Memory B cell (primary cell): ENCODE data around the gene RERE.
A peak's percentile ranks its signal among the peaks of the same experiment; 100 is the strongest.
"Not testable (repeated sequence)": the region's sequence is repeated elsewhere in the genome, so short reads cannot be mapped to it uniquely, and the experiment has no call there.

Experiments
- ATAC-seq: fragments of 150-1000 bp; cut with Tn5 transposase; 2 replicates; pipeline ENCODE4 v1.10.0; 2021; ENCODE audit warnings: low read depth, mild to moderate bottlenecking, moderate library complexity
- DNase-seq, 2 donors: peaks; one replicate each; pipeline ENCODE4 v3.0.0; 2022; ENCODE audit warnings: low spot score in 2 of 2
- H3K27ac Mint-ChIP-seq: one replicate; pipeline ENCODE4 v1.8.0; 2022; ENCODE audit warnings: mild to moderate bottlenecking, moderate library complexity, mixed read lengths
- H3K27me3 Mint-ChIP-seq: one replicate; pipeline ENCODE4 v1.8.0; 2022; ENCODE audit warnings: mixed read lengths
- H3K36me3 Mint-ChIP-seq: one replicate; pipeline ENCODE4 v1.8.0; 2022; ENCODE audit warnings: mild to moderate bottlenecking, mixed read lengths
- H3K4me1 Mint-ChIP-seq: one replicate; pipeline ENCODE4 v1.8.0; 2022; ENCODE audit warnings: mixed read lengths
- H3K4me3 Mint-ChIP-seq: one replicate; pipeline ENCODE4 v1.8.0; 2022; ENCODE audit warnings: mild to moderate bottlenecking, moderate library complexity, mixed read lengths
- H3K9me3 Mint-ChIP-seq: one replicate; pipeline ENCODE4 v1.8.0; 2022; ENCODE audit warnings: mixed read lengths

Gene RERE

DNA sequence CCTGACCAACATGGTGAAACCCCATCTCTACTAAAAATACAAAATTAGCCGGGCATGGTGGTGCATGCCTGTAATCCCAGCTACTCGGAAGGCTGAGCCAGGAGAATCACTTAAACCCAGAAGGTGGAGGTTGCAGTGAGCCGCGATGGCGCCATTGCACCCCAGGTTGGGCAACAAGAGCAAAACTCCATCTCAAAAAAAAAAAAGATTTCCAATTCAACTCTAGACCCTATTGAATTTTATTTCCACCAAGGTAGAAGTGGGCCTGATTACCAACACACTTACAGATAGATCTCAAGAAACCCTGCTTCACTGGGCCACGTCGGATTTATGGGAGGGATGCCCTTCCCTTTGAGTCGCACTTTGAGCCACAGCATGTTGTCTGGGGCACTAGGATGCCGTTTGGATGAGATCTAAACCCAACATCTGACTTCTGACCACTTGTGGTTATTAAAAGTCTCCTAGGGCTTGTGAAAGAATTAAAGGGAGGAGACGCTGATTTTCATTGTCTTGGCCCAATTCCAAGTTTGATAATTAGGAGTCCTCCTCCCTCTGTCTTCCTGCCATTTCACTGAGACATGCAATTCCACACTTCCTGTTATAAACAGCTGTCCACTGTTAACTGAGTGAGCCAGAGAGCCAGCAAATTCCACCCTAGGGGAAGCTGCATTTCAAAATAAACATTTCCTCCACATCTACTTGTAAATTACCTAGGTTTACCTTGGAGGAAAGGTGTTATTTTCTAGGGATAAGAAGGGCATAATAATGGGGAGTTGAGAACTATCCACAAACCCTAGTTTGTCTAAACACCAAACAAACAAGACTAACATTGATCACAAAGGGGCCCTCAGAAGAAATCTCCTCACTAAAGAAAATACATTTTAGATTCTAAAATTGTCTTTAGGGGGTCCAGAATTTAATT, 5.2 kb upstream of the RERE start:
- Mint-ChIP-seq H3K36me3 (no peaks in the 10 kb centered on the region), H3K4me3 (no peak overlapping the region)

DNA sequence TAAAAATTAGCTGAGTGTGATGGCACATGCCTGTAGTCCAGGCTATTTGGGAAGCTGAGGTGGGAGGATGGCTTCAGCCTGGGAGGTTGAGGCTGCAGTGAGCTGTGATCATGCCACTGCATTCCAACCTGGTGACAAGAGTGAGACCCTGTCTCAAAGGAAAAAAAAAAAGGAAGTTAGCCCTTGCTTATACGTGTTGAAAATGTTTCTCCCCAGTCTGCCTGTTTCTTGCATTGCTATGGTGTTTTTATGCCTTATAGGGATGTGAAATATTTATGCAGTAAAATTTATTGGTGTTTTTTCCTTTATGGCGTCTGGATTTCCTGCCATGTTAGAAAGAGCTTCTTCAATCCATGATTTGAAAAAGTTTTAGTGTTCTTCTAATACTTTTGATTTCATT, 3.6 kb upstream of the RERE start:
- no peak for ATAC-seq
- Mint-ChIP-seq H3K4me3 (no peak overlapping the region), H3K27ac (no peak overlapping the region), H3K4me1 (peaks cover 3% of the 10 kb centered on the region), H3K36me3 (no peaks in the 10 kb centered on the region), H3K9me3 (no peaks in the 10 kb centered on the region), H3K27me3 (peaks cover 9% of the 10 kb centered on the region)
- no peak for DNase-seq

More for the DNA sequence above, 5.2 kb upstream of the RERE start:
- no peak for ATAC-seq
- Mint-ChIP-seq H3K27me3 (peaks cover 9% of the 10 kb centered on the region), H3K4me1 (peaks cover 3% of the 10 kb centered on the region), H3K27ac (no peak overlapping the region), H3K9me3 (no peaks in the 10 kb centered on the region)
- no peak for DNase-seq

- not testable (repeated sequence) for ATAC-seq, H3K4me3 Mint-ChIP-seq, DNase-seq, H3K9me3 Mint-ChIP-seq, H3K36me3 Mint-ChIP-seq, H3K27me3 Mint-ChIP-seq
- Mint-ChIP-seq H3K4me1 (peaks cover 19% of the 10 kb centered on the region), H3K27ac (peak overlapping the region; percentile 94)
These were observed 1.3 kb upstream of the RERE start for GRCh38 chr1:8818789-8819188.

DNA sequence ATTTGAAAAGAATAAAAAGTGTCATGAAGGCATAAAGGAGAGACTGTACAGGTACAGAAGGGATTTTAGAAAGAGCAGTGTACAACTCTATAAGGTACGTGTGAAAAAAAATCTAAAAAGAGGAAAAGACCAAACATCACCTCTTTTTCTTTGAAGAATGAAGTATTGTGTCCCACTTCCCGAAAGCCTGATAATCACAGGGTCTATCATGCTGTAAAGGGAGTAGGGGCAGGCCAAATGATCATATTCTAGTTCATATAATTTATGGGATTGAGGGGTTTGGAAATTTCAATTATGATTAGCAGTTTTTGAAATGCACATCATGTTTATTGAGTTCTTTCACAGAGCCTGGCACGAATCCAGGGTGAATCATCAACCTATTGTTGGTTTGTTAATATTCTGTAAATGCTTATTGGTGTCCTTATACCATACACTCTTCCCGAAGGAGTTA, 910 bp upstream of the RERE start:
- ATAC-seq (no peak), DNase-seq (no peak)

GRCh38 chr1:8816831-8817411, 519 bp downstream of the RERE start:
- H3K4me3 Mint-ChIP-seq = peak overlapping the region; percentile 91
- no peaks in the 10 kb centered on the region for H3K36me3 Mint-ChIP-seq
- DNase-seq = no peak
- H3K4me1 Mint-ChIP-seq = peaks cover 22% of the 10 kb centered on the region
- peaks cover 2% of the 10 kb centered on the region for H3K27me3 Mint-ChIP-seq
- peak; percentile 15 for ATAC-seq
- peak overlapping the region; percentile 94 for H3K27ac Mint-ChIP-seq
- H3K9me3 Mint-ChIP-seq = no peaks in the 10 kb centered on the region

More for the DNA sequence above, 910 bp upstream of the RERE start:
- H3K36me3 Mint-ChIP-seq = no peaks in the 10 kb centered on the region
- peak overlapping the region; percentile 94 for H3K27ac Mint-ChIP-seq
- H3K4me3 Mint-ChIP-seq = peak overlapping the region; percentile 86
- H3K9me3 Mint-ChIP-seq = no peaks in the 10 kb centered on the region
- peaks cover 19% of the 10 kb centered on the region for H3K4me1 Mint-ChIP-seq
- peaks cover 7% of the 10 kb centered on the region for H3K27me3 Mint-ChIP-seq

GRCh38 chr1:8816264-8816663, 1.2 kb downstream of the RERE start:
- no peaks in the 10 kb centered on the region for H3K36me3 Mint-ChIP-seq
- peaks cover 24% of the 10 kb centered on the region for H3K4me1 Mint-ChIP-seq
- peak overlapping the region; percentile 94 for H3K27ac Mint-ChIP-seq
- DNase-seq (no peak), ATAC-seq (no peak)
- H3K27me3 Mint-ChIP-seq = no peaks in the 10 kb centered on the region
- no peaks in the 10 kb centered on the region for H3K9me3 Mint-ChIP-seq
- peak overlapping the region; percentile 91 for H3K4me3 Mint-ChIP-seq

DNA sequence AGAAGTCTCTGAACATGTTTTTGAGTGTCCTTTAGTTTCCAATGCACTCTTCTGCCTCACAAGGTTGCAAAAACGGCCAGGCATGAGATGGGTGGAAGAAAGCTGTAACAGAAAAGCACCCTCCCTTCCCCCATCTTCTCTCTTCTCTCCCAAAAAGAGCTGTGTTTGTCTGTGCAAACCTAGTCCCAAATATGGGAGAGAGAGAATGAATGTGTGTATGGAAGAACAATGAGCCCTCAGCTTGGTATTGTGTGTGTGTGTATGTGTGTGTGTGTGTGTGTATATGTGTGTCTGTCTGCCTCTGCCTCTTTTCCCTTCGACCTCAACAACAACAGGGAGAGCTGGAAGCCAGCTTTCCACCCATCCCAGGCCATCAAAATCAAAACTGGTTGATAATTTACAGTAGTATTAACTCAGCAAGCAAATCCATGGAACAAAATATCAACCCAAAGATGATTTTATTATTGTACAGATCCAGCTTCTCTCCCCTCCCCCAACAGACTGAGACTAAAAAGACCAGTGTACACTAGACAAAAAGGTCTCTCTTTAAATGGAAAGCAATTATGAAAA, 1.8 kb downstream of the RERE start:
- Mint-ChIP-seq H3K4me1 (peaks cover 30% of the 10 kb centered on the region), H3K27me3 (no peaks in the 10 kb centered on the region), H3K36me3 (no peaks in the 10 kb centered on the region), H3K4me3 (peak overlapping the region; percentile 53), H3K27ac (peak overlapping the region; percentile 83), H3K9me3 (no peaks in the 10 kb centered on the region)
- DNase-seq (no peak), ATAC-seq (no peak)

DNA sequence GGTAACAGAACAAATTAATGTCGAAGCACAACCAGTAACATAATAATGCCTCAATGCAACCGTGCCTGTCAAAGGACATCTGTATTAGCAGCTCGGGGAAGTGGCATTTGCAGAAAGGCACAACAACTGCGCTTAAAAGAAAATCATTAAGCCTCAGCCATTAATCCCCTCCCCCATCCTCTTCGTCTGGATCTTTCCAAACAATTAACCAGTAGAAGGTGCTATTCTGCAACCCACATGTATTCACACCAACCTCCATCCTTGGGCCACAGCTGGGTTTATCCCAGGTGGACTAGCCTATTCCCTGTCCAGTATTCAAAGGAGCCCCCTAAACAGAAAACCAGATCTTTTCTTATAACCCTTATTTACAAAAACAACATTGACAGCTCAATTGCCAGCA, 2.6 kb downstream of the RERE start:
- no peaks in the 10 kb centered on the region for H3K27me3 Mint-ChIP-seq
- peak overlapping the region; percentile 83 for H3K27ac Mint-ChIP-seq
- H3K36me3 Mint-ChIP-seq = no peaks in the 10 kb centered on the region
- peak overlapping the region; percentile 4 for H3K4me3 Mint-ChIP-seq
- ATAC-seq (no peak), DNase-seq (no peak)
- no peaks in the 10 kb centered on the region for H3K9me3 Mint-ChIP-seq
- H3K4me1 Mint-ChIP-seq = peaks cover 31% of the 10 kb centered on the region

DNA sequence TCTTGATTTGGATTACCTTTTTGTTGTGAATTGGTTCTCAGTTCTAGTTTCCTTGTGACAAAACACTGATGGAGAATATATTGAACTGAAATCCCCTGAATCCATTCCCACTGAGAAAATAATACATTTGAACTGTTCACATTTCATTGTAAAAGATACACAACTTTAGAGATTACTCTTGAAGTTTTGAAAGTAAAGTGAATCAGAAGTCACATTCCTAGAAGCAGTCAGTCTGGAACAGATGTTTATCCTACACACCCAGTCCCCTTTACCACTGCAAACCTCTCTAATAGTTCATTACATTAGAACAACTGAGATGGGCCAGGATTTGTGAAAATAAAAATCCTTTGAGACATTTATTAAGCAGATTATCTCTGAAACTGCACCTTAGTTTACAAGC, 3.4 kb downstream of the RERE start:
- ATAC-seq (no peak), DNase-seq (no peak)
- Mint-ChIP-seq H3K4me3 (no peak overlapping the region), H3K9me3 (no peaks in the 10 kb centered on the region), H3K4me1 (peaks cover 32% of the 10 kb centered on the region), H3K36me3 (no peaks in the 10 kb centered on the region), H3K27me3 (no peaks in the 10 kb centered on the region), H3K27ac (no peak overlapping the region)

DNA sequence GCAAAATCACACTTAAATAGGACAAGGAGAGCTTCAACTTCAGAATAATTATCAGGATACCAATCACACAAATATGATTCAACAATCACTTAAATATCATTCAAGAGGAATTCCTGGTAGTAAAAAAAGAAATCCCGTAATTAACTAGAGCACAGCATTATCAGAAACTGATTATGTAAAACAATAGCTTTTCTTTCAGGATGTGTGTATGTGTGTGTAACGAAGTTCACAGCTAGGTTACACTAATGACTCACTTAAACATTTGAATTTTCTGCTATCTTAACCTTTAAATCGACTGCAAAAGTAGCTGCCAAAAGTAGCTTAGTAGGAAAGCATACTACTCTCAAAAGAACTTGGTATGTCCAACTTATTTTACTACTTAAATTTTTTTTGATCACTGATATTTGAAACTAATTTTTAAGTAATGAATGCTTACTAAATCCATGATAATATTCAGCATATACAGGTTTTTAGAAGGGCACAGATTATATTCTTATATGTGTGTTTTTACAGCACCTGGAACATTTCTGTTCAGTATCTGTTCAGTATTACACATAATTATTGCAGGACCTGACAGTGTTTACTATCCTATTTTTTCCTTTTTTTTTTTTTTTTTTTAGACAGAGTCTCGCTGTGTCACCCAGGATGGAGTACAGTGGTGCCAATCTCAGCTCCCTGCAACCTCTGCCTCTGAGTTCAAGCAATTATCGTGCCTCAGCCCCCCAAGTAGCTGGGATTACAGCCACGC, 4.2 kb downstream of the RERE start:
- DNase-seq = no peak
- H3K4me1 Mint-ChIP-seq = peaks cover 34% of the 10 kb centered on the region

DNA sequence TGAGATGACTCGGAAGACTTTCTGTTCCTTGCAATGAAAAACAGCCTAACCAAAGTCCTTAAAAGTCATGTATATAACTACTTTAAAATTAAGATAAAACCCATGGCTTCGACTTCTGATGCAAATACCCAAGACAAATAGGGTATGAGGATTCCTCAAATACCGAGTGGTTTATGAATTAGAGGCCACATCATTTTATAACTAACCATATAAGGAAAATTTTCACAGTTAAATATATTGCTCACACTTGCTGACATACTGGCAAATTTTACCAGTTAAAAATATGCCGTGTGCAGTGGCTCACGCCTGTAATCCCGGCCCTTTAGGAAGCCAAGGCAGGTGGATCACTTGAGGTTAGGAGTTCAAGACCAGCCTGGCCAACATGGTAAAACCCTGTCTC, 5.4 kb downstream of the RERE start:
- Mint-ChIP-seq H3K9me3 (no peaks in the 10 kb centered on the region), H3K4me3 (no peak overlapping the region), H3K27ac (no peak overlapping the region), H3K36me3 (peaks cover 2% of the 10 kb centered on the region), H3K27me3 (no peaks in the 10 kb centered on the region), H3K4me1 (peaks cover 36% of the 10 kb centered on the region)
- ATAC-seq = no peak
- DNase-seq = no peak

More for the DNA sequence above, 4.2 kb downstream of the RERE start:
- no peak overlapping the region for H3K27ac Mint-ChIP-seq
- H3K27me3 Mint-ChIP-seq = no peaks in the 10 kb centered on the region
- no peaks in the 10 kb centered on the region for H3K9me3 Mint-ChIP-seq
- no peak for ATAC-seq
- peaks cover 2% of the 10 kb centered on the region for H3K36me3 Mint-ChIP-seq
- H3K4me3 Mint-ChIP-seq = no peak overlapping the region

GRCh38 chr1:8810987-8811386, 6.5 kb downstream of the RERE start:
- Mint-ChIP-seq H3K27ac (no peak overlapping the region), H3K27me3 (no peaks in the 10 kb centered on the region), H3K4me3 (no peak overlapping the region), H3K36me3 (peaks cover 2% of the 10 kb centered on the region), H3K4me1 (peaks cover 39% of the 10 kb centered on the region), H3K9me3 (no peaks in the 10 kb centered on the region)
- DNase-seq (no peak), ATAC-seq (no peak)

- Mint-ChIP-seq H3K9me3 (no peaks in the 10 kb centered on the region), H3K36me3 (peaks cover 2% of the 10 kb centered on the region), H3K27me3 (no peaks in the 10 kb centered on the region), H3K4me1 (peaks cover 24% of the 10 kb centered on the region), H3K4me3 (no peak overlapping the region), H3K27ac (no peak overlapping the region)
- DNase-seq (no peak), ATAC-seq (no peak)
These were observed 8.1 kb downstream of the RERE start for GRCh38 chr1:8809342-8809736.

- Mint-ChIP-seq H3K27ac (no peak overlapping the region), H3K27me3 (no peaks in the 10 kb centered on the region), H3K4me1 (peaks cover 23% of the 10 kb centered on the region), H3K9me3 (no peaks in the 10 kb centered on the region), H3K4me3 (no peak overlapping the region), H3K36me3 (peaks cover 2% of the 10 kb centered on the region)
- DNase-seq (no peak), ATAC-seq (no peak)
These were observed 10.4 kb downstream of the RERE start for GRCh38 chr1:8807004-8807403.
